Tibial nerve (tissue), 4 donors: Measurements from ENCODE around the gene HNRNPF. TPM values are rescaled to one million over a fixed set of nuclear protein-coding genes. Genes with fewer than 3 reads are reported as not detected.

Experiments
- DNase-seq, 2 donors: peaks; one replicate each; pipeline ENCODE4 v3.0.0-alpha.2; 2019; ENCODE audit warnings: low spot score in 2 of 2
- H3K27ac ChIP-seq, 4 donors: fragments of 200-600 bp; sonication (generic) in 3 of 4; one replicate each; pipeline ENCODE4 v1.5.1; 2017 to 2019; ENCODE audit warnings: mild to moderate bottlenecking in 1 of 4
- H3K27me3 ChIP-seq, 2 donors: fragments of 200-600 bp; sonication (generic) in 1 of 2; one replicate each; pipeline versions ENCODE4 v1.5.1 to v1.6.0; 2017 to 2019
- H3K36me3 ChIP-seq, 3 donors: fragments of 200-600 bp; sonication (generic); one replicate each; pipeline ENCODE4 v1.5.1; 2018 to 2019
- H3K4me1 ChIP-seq, 4 donors: fragments of 200-600 bp; sonication (generic) in 3 of 4; one replicate each; pipeline ENCODE4 v1.5.1; 2017 to 2019
- H3K4me3 ChIP-seq, 4 donors: fragments of 200-600 bp; sonication (generic) in 3 of 4; one replicate each; pipeline ENCODE4 v1.5.1; 2017 to 2019; ENCODE audit warnings: mild to moderate bottlenecking in 1 of 4, moderate library complexity in 1 of 4
- H3K9me3 ChIP-seq, 4 donors: fragments of 200-600 bp; sonication (generic) in 3 of 4; one replicate each; pipeline ENCODE4 v1.5.1; 2017 to 2019
- EP300 ChIP-seq, 2 donors: sonication (generic); formaldehyde crosslinking; IDR thresholded peaks; one replicate each; pipeline ENCODE4 v1.6.1; 2017; ENCODE audit warnings: antibody characterized with exemption in 2 of 2, mild to moderate bottlenecking in 1 of 2
- POLR2A ChIP-seq, 2 donors: fragments of 450-650 bp; IDR thresholded peaks; one replicate each; pipeline ENCODE4 v1.6.1; 2017; ENCODE audit warnings: antibody characterized with exemption in 2 of 2, mild to moderate bottlenecking in 2 of 2, moderate library complexity in 2 of 2
- WGBS, 2 donors: methylation state at CpG; one replicate each; pipeline ENCODE4 v1.1.5; 2018; 5-methylcytosine and 5-hydroxymethylcytosine counted together
- total RNA-seq, 4 donors: library from RNA; depleted of rRNA; stranded (reverse); fragments of >200 nt; gene quantifications; one replicate each; pipeline ENCODE4 v1.1.0, GENCODE V29; 2016
- TF ChIP-seq, protein P1 (sequence below), 5 experiments: fragments of 200-600 bp in 3 of 5; fragments of 450-650 bp in 2 of 5; sonication (generic) in 3 of 5; IDR thresholded peaks; one replicate each; pipeline ENCODE4 v1.5.1; 2016 to 2019; ENCODE audit warnings: antibody characterized with exemption in 5 of 5, mild to moderate bottlenecking in 3 of 5, moderate library complexity in 2 of 5

HNRNPF gene
- total RNA-seq, 4 donors from 2014 or later = 112 to 136 (median 134) TPM

DNA sequence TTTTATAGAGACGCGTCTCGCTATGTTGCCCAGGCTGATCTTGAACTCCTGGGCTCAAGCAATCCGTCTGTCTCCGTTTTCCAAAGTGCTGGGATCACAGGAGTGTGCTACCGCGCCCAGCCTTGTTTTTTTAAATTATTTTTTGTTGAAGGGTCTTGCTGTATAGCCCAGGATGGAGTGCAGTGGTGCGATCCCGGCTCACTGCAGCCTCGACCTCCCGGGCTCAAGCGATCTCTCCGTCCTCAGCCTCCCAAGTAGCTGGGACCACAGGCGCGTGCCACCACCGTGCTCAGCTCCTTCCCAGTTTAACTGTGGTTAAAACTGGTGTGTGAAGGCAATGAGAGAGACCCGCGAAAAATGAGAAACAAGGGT lies 11.0 kb upstream of the HNRNPF start:
- WGBS, 2 donors = 61 to 67% methylated on average over 18 of the region's 18 CpGs
- H3K4me1 ChIP-seq = peaks cover 0 to 27% (median 7%) of the 10 kb centered on the region in 4 donors
- no peaks in the 10 kb centered on the region for H3K36me3 ChIP-seq
- no peaks in the 10 kb centered on the region for H3K27me3 ChIP-seq
- TF ChIP-seq POLR2A (IDR thresholded peaks at IDR 0.05) (no peak), EP300 (IDR thresholded peaks at IDR 0.05) (no peak)
- TF ChIP-seq, protein P1, sequence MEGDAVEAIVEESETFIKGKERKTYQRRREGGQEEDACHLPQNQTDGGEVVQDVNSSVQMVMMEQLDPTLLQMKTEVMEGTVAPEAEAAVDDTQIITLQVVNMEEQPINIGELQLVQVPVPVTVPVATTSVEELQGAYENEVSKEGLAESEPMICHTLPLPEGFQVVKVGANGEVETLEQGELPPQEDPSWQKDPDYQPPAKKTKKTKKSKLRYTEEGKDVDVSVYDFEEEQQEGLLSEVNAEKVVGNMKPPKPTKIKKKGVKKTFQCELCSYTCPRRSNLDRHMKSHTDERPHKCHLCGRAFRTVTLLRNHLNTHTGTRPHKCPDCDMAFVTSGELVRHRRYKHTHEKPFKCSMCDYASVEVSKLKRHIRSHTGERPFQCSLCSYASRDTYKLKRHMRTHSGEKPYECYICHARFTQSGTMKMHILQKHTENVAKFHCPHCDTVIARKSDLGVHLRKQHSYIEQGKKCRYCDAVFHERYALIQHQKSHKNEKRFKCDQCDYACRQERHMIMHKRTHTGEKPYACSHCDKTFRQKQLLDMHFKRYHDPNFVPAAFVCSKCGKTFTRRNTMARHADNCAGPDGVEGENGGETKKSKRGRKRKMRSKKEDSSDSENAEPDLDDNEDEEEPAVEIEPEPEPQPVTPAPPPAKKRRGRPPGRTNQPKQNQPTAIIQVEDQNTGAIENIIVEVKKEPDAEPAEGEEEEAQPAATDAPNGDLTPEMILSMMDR (IDR thresholded peaks at IDR 0.05) = no peak
- H3K27ac ChIP-seq = peak overlapping the region; percentile 95 to 98 (median 98)
- peak overlapping the region; percentile 53 to 70 (median 62) for H3K4me3 ChIP-seq
- H3K9me3 ChIP-seq = no peaks in the 10 kb centered on the region
- DNase-seq = no peak

DNA sequence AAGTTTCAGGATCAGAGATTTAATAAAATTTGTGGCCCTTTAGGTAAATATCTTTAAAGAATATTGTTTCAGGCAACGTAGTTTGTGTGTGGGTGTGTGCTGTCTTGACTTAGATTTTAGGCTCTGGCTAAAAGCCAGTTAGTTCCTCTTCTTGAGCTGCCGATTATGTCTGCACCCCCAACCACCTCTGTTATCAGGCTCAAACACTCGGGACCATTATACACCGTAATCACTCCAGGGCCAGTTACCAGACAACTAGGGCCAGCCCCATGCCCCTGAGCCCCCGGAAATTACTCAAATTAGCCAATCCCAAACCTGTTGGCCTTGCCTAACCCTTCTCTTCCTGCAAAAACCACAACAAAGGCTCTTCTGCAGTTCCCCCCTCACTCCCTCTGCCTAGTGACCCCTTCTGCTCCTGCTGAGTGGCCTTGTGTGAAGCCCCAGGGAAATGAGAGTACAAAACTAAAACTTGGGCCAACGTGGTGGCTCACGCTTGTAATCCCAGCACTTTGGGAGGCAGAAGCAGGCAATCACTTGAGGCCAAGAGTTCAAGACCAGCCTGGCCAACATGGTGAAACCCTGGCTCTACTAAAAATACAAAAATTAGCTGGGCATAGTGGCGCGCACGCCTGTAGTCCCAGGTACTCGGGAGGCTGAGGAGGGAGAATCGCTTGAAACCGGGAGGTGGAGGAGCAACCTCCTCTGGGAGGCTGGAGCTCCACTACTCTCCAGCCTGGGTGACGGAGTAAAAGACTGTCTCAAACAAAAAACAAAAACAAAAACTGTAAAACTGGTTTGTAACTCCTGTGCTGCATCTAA lies 9.2 kb upstream of the HNRNPF start:
- no peaks in the 10 kb centered on the region for H3K27me3 ChIP-seq
- TF ChIP-seq POLR2A (IDR thresholded peaks at IDR 0.05) (no peak), EP300 (IDR thresholded peaks at IDR 0.05) (peak in 1 of 2 donors; percentile 22)
- TF ChIP-seq, protein P1 (IDR thresholded peaks at IDR 0.05) = no peak
- no peak for DNase-seq
- peaks cover 0 to 23% (median 7%) of the 10 kb centered on the region in 4 donors for H3K4me1 ChIP-seq
- WGBS, 2 donors = 62% methylated on average over 14 of the region's 14 CpGs
- H3K36me3 ChIP-seq = no peaks in the 10 kb centered on the region
- no peaks in the 10 kb centered on the region for H3K9me3 ChIP-seq
- peak overlapping the region in 3 of 4 donors; percentile 49 to 65 (median 53) for H3K27ac ChIP-seq
- H3K4me3 ChIP-seq = no peak overlapping the region

DNA sequence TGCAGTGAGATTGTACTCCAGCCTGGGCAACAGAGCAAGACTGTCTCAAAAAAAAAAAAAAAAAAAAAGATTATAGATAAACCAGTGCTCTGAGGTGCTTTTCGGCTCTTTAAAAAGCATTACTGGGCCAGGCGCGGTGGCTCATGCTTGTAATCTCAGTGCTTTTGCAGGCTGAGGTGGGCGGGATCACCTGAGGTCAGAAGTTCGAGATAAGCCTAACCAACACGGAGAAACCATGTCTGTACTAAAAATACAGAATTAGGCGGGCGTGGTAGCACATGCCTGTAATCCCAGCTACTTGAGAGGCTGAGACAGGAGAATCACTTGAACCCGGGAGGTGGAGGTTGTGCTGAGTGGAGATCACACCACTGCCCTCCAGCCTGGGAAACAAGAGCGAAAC lies 6.6 kb upstream of the HNRNPF start:
- TF ChIP-seq, protein P1 (IDR thresholded peaks at IDR 0.05) = no peak
- TF ChIP-seq POLR2A (IDR thresholded peaks at IDR 0.05) (no peak), EP300 (IDR thresholded peaks at IDR 0.05) (no peak)
- Histone ChIP-seq H3K4me1 (peaks cover 0 to 13% (median 3%) of the 10 kb centered on the region in 4 donors), H3K4me3 (no peak overlapping the region), H3K9me3 (no peaks in the 10 kb centered on the region), H3K36me3 (no peaks in the 10 kb centered on the region), H3K27ac (no peak overlapping the region), H3K27me3 (no peaks in the 10 kb centered on the region)
- 90 to 93% methylated on average over 10 of the region's 10 CpGs for WGBS, 2 donors
- no peak for DNase-seq

DNA sequence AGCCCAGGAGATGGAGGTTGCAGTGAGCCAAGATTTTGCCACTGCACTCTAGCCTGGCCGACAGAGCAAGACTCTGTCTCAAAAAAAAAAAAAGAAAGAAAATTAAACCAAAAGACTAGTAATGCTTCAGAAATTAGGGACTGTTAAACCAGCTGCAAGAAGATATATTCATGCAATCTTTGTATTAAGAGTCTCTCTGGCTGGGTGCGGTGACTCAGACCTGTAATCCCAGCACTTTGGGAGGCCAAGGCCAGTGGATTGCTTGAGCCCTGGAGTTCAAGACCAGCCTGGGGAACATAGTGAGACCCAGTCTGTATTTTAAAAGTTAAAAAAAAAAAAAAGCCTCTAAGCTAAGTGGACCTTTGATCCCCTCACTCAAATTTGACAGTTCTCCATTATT lies 2.5 kb upstream of the HNRNPF start:
- peaks cover 0 to 11% (median 2%) of the 10 kb centered on the region in 4 donors for H3K4me1 ChIP-seq
- no peak overlapping the region for H3K27ac ChIP-seq
- H3K27me3 ChIP-seq = no peaks in the 10 kb centered on the region
- no peak for TF ChIP-seq EP300 (IDR thresholded peaks at IDR 0.05)
- TF ChIP-seq POLR2A (IDR thresholded peaks at IDR 0.05) = no peak
- TF ChIP-seq, protein P1 (IDR thresholded peaks at IDR 0.05) = no peak
- no peaks in the 10 kb centered on the region for H3K9me3 ChIP-seq
- DNase-seq = no peak
- no peak overlapping the region for H3K4me3 ChIP-seq
- no peaks in the 10 kb centered on the region for H3K36me3 ChIP-seq
- WGBS, 2 donors = 64 to 71% methylated on average over 2 of the region's 2 CpGs

DNA sequence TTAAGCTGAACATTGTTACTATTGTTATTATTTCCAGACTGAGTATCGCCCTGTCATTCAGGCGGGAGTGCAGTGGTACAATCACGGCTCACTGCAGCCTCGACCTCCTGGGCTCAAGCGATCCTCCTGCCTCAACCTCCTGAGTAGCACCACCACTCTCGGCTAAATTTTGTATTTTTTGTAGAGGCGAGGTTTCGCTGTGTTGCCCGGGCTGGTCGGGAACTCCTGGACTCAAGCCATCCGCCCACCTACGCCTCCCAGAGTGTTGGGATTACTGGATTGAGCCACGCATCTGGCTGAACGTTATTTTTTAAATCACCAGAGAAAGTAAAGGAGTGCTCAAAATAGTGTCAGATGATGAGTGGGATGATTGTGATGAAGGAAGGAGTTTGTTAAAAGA lies 1.4 kb upstream of the HNRNPF start:
- H3K27ac ChIP-seq = peak overlapping the region in 1 of 4 donors; percentile 98

More for the DNA sequence above, 1.4 kb upstream of the HNRNPF start:
- H3K36me3 ChIP-seq = no peaks in the 10 kb centered on the region
- no peaks in the 10 kb centered on the region for H3K27me3 ChIP-seq
- H3K4me1 ChIP-seq = peaks cover 0 to 23% (median 13%) of the 10 kb centered on the region in 4 donors
- no peak for DNase-seq
- H3K9me3 ChIP-seq = no peaks in the 10 kb centered on the region
- no peak overlapping the region for H3K4me3 ChIP-seq
- TF ChIP-seq POLR2A (IDR thresholded peaks at IDR 0.05) (no peak), EP300 (IDR thresholded peaks at IDR 0.05) (no peak)
- TF ChIP-seq, protein P1 (IDR thresholded peaks at IDR 0.05) = no peak
- 79 to 80% methylated on average over 14 of the region's 14 CpGs for WGBS, 2 donors
